Measurements from ENCODE around the gene GPX1. TPM values are rescaled to one million over a fixed set of nuclear protein-coding genes. Genes with fewer than 3 reads are reported as not detected.
A peak's percentile ranks its signal among the peaks of the same experiment; 100 is the strongest.
"Not testable (repeated sequence)": the region's sequence is repeated elsewhere in the genome, so short reads cannot be mapped to it uniquely, and the experiment has no call there.

Gene GPX1
- total and polyA plus RNA-seq, 2 donors (not counting 1 experiment from before 2014, with no cell fraction given) = 79.5 to 180 TPM

GRCh38 chr3:49399461-49399860 is 41.3 kb upstream of the GPX1 start:
- ChIA-PET CTCF (no interaction called here), POLR2A (interaction anchor here (0.6 kb wide), 1 partner anchor 97 kb away, joined by 5 read pairs; no protein-coding TSS in a partner anchor)
- H3K4me1 Mint-ChIP-seq = peaks cover 62% of the 10 kb centered on the region
- Histone ChIP-seq H3K9me3 (ENCODE audit: control extremely low read depth in 1 of 3, control insufficient read depth in 2 of 3, insufficient read depth in 1 of 3, low read length in 2 of 3) (no peaks in the 10 kb centered on the region), H4K20me1 (ENCODE audit: control insufficient read depth, insufficient read depth, low read length, poor library complexity, severe bottlenecking) (peaks cover 100% of the 10 kb centered on the region), H3K4me3 (ENCODE audit: control extremely low read depth in 1 of 5, extremely low read depth in 1 of 5, insufficient read depth in 1 of 5, low read depth in 2 of 5, low read length in 4 of 5) (no peak overlapping the region), H3K9ac (ENCODE audit: low read length) (no peak overlapping the region), H3K79me2 (ENCODE audit: control insufficient read depth, insufficient read depth, low read length) (peaks cover 99% of the 10 kb centered on the region), H3K4me1 (ENCODE audit: control insufficient read depth in 2 of 2, insufficient read depth in 2 of 2, low read length in 2 of 2) (peaks cover 45 to 59% of the 10 kb centered on the region in 2 donors), H2AFZ (ENCODE audit: insufficient read depth, low read depth, low read length, poor library complexity, severe bottlenecking) (no peak overlapping the region), H3K4me2 (replicated peaks; ENCODE audit: low read depth, low read length, poor library complexity, severe bottlenecking) (peak overlapping the region; percentile 25), H3K27me3 (replicated peaks in 1 of 4; ENCODE audit: control extremely low read depth in 1 of 4, control insufficient read depth in 3 of 4, insufficient read depth in 4 of 4, low read length in 3 of 4) (no peaks in the 10 kb centered on the region), H3K27ac (ENCODE audit: low read length in 2 of 2) (peak overlapping the region in 1 of 2 donors; percentile 46), H3K36me3 (replicated peaks in 1 of 2; ENCODE audit: control extremely low read depth in 1 of 2, control insufficient read depth in 1 of 2, extremely low read depth in 1 of 2, insufficient read depth in 2 of 2, low read length in 1 of 2) (peaks cover 7 to 38% of the 10 kb centered on the region in 2 experiments)
- peak overlapping the region; percentile 6 for H3K4me3 Mint-ChIP-seq
- intact Hi-C loops (cut with micrococcal nuclease) = no loop called here
- peak overlapping the region; percentile 65 for H3K27ac Mint-ChIP-seq
- TF ChIP-seq EZH2 (IDR thresholded peaks at IDR 0.05; ENCODE audit: borderline replicate concordance, insufficient read depth, low read depth, low read length, poor library complexity, severe bottlenecking) (no peak), CTCF (IDR thresholded peaks at IDR 0.05) (no peak)
- ATAC-seq (ENCODE audit: low read depth) (no peak), DNase-seq (no peak)
- H3K27me3 Mint-ChIP-seq = no peaks in the 10 kb centered on the region
- 100% methylated on average over 1 of the region's 3 CpGs for WGBS (ENCODE audit: insufficient coverage)
- H3K9me3 Mint-ChIP-seq (ENCODE audit: insufficient read depth) = no peaks in the 10 kb centered on the region

GRCh38 chr3:49397470-49397869 is 39.3 kb upstream of the GPX1 start:
- Histone ChIP-seq H3K4me2 (replicated peaks; ENCODE audit: low read depth, low read length, poor library complexity, severe bottlenecking) (peak overlapping the region; percentile 3), H3K79me2 (ENCODE audit: control insufficient read depth, insufficient read depth, low read length) (peaks cover 99% of the 10 kb centered on the region), H2AFZ (ENCODE audit: insufficient read depth, low read depth, low read length, poor library complexity, severe bottlenecking) (no peak overlapping the region), H4K20me1 (ENCODE audit: control insufficient read depth, insufficient read depth, low read length, poor library complexity, severe bottlenecking) (peaks cover 100% of the 10 kb centered on the region), H3K27me3 (replicated peaks in 1 of 4; ENCODE audit: control extremely low read depth in 1 of 4, control insufficient read depth in 3 of 4, insufficient read depth in 4 of 4, low read length in 3 of 4) (no peaks in the 10 kb centered on the region), H3K27ac (ENCODE audit: low read length in 2 of 2) (peak overlapping the region in 1 of 2 donors; percentile 27), H3K4me3 (ENCODE audit: control extremely low read depth in 1 of 5, extremely low read depth in 1 of 5, insufficient read depth in 1 of 5, low read depth in 2 of 5, low read length in 4 of 5) (no peak overlapping the region), H3K36me3 (replicated peaks in 1 of 2; ENCODE audit: control extremely low read depth in 1 of 2, control insufficient read depth in 1 of 2, extremely low read depth in 1 of 2, insufficient read depth in 2 of 2, low read length in 1 of 2) (peaks cover 3 to 33% of the 10 kb centered on the region in 2 experiments), H3K4me1 (ENCODE audit: control insufficient read depth in 2 of 2, insufficient read depth in 2 of 2, low read length in 2 of 2) (peaks cover 40 to 63% of the 10 kb centered on the region in 2 donors), H3K9me3 (ENCODE audit: control extremely low read depth in 1 of 3, control insufficient read depth in 2 of 3, insufficient read depth in 1 of 3, low read length in 2 of 3) (no peaks in the 10 kb centered on the region), H3K9ac (ENCODE audit: low read length) (no peak overlapping the region)
- peaks cover 67% of the 10 kb centered on the region for H3K4me1 Mint-ChIP-seq
- ATAC-seq (ENCODE audit: low read depth) = peak; percentile 64
- peak overlapping the region; percentile 4 for H3K27ac Mint-ChIP-seq
- intact Hi-C loops (cut with micrococcal nuclease) = no loop called here
- CTCF ChIA-PET = no interaction called here
- no peak for TF ChIP-seq EZH2 (IDR thresholded peaks at IDR 0.05; ENCODE audit: borderline replicate concordance, insufficient read depth, low read depth, low read length, poor library complexity, severe bottlenecking)
- no peak for TF ChIP-seq CTCF (IDR thresholded peaks at IDR 0.05)
- WGBS (ENCODE audit: insufficient coverage) = 79% methylated on average over 3 of the region's 4 CpGs
- H3K4me3 Mint-ChIP-seq = no peak overlapping the region
- no peaks in the 10 kb centered on the region for H3K27me3 Mint-ChIP-seq
- no peaks in the 10 kb centered on the region for H3K9me3 Mint-ChIP-seq (ENCODE audit: insufficient read depth)
- peak; percentile 48 for DNase-seq
- POLR2A ChIA-PET = interaction anchor here (0.7 to 0.9 kb wide), 2 partner anchors 15 to 57 kb away, joined by 3 read pairs; partner anchors contain the start of gene USP4

- H3K27me3 ChIP-seq (replicated peaks in 1 of 4; ENCODE audit: control extremely low read depth in 1 of 4, control insufficient read depth in 3 of 4, insufficient read depth in 4 of 4, low read length in 3 of 4); H3K4me3 Mint-ChIP-seq; H3K9me3 ChIP-seq (ENCODE audit: control extremely low read depth in 1 of 3, control insufficient read depth in 2 of 3, insufficient read depth in 1 of 3, low read length in 2 of 3); CTCF ChIA-PET; H3K9me3 Mint-ChIP-seq (ENCODE audit: insufficient read depth); H3K27ac Mint-ChIP-seq; intact Hi-C loops (cut with micrococcal nuclease); ATAC-seq (ENCODE audit: low read depth); H3K27ac ChIP-seq (ENCODE audit: low read length in 2 of 2); DNase-seq; H3K9ac ChIP-seq (ENCODE audit: low read length); H3K4me3 ChIP-seq (ENCODE audit: control extremely low read depth in 1 of 5, extremely low read depth in 1 of 5, insufficient read depth in 1 of 5, low read depth in 2 of 5, low read length in 4 of 5); H2AFZ ChIP-seq (ENCODE audit: insufficient read depth, low read depth, low read length, poor library complexity, severe bottlenecking); H3K4me2 ChIP-seq (replicated peaks; ENCODE audit: low read depth, low read length, poor library complexity, severe bottlenecking); POLR2A ChIA-PET; H3K27me3 Mint-ChIP-seq: not testable (repeated sequence)
- peaks cover 50% of the 10 kb centered on the region for H3K4me1 Mint-ChIP-seq
- 94% methylated on average over 3 of the region's 10 CpGs for whole genome bisulfite sequencing (ENCODE audit: insufficient coverage)
- Histone ChIP-seq H4K20me1 (ENCODE audit: control insufficient read depth, insufficient read depth, low read length, poor library complexity, severe bottlenecking) (peaks cover 98% of the 10 kb centered on the region), H3K36me3 (replicated peaks in 1 of 2; ENCODE audit: control extremely low read depth in 1 of 2, control insufficient read depth in 1 of 2, extremely low read depth in 1 of 2, insufficient read depth in 2 of 2, low read length in 1 of 2) (peaks cover 8 to 33% of the 10 kb centered on the region in 2 experiments), H3K4me1 (ENCODE audit: control insufficient read depth in 2 of 2, insufficient read depth in 2 of 2, low read length in 2 of 2) (peaks cover 24 to 36% of the 10 kb centered on the region in 2 donors), H3K79me2 (ENCODE audit: control insufficient read depth, insufficient read depth, low read length) (peaks cover 98% of the 10 kb centered on the region)
Measured at GRCh38 chr3:49391310-49391709, 33.2 kb upstream of the GPX1 start.
